ENCODE measurements around the gene MMAB. TPM values are rescaled to one million over a fixed set of nuclear protein-coding genes. Genes with fewer than 3 reads are reported as not detected.

The MMAB gene
- total and polyA plus RNA-seq, 2 experiments from 2014 or later = 46.6 to 80.8 TPM

GRCh38 chr12:109567967-109568366 is 5.3 kb downstream of the MMAB start:
- no peaks in the 10 kb centered on the region for H3K36me3 ChIP-seq (replicated peaks; ENCODE audit: insufficient read depth, low read depth)
- TF ChIP-seq EZH2 (IDR thresholded peaks at IDR 0.05; ENCODE audit: borderline replicate concordance) (no peak), EZH2phosphoT487 (IDR thresholded peaks at IDR 0.05; ENCODE audit: low read depth, severe bottlenecking, unreplicated experiment) (no peak), CTCF (IDR thresholded peaks at IDR 0.05; ENCODE audit: poor library complexity) (no peak)

GRCh38 chr12:109567296-109567695 is 6.0 kb downstream of the MMAB start:
- Histone ChIP-seq H3K4me1 (ENCODE audit: insufficient read depth) (peaks cover 5% of the 10 kb centered on the region), H3K27ac (no peak overlapping the region), H3K4me3 (no peak overlapping the region), H3K4me2 (no peak overlapping the region), H4K20me1 (ENCODE audit: insufficient read depth, poor library complexity, severe bottlenecking) (no peaks in the 10 kb centered on the region), H2AFZ (no peak overlapping the region), H3K36me3 (replicated peaks; ENCODE audit: insufficient read depth, low read depth) (no peaks in the 10 kb centered on the region), H3K79me2 (peaks cover 8% of the 10 kb centered on the region), H3K9me3 (ENCODE audit: low read depth) (no peaks in the 10 kb centered on the region), H3K9me2 (replicated peaks; ENCODE audit: insufficient read depth) (no peaks in the 10 kb centered on the region), H3K27me3 (no peaks in the 10 kb centered on the region)
- 84% methylated on average over 10 of the region's 10 CpGs for WGBS (ENCODE audit: low lambda C conversion rate, missing lambda C conversion rate)
- TF ChIP-seq EZH2 (IDR thresholded peaks at IDR 0.05; ENCODE audit: borderline replicate concordance) (no peak), CTCF (IDR thresholded peaks at IDR 0.05; ENCODE audit: poor library complexity) (no peak), EZH2phosphoT487 (IDR thresholded peaks at IDR 0.05; ENCODE audit: low read depth, severe bottlenecking, unreplicated experiment) (no peak)
- no peak for DNase-seq (ENCODE audit: low spot score)

More at GRCh38 chr12:109567967-109568366, 5.3 kb downstream of the MMAB start:
- H3K4me2 ChIP-seq = no peak overlapping the region
- H3K9me3 ChIP-seq (ENCODE audit: low read depth) = no peaks in the 10 kb centered on the region
- no peaks in the 10 kb centered on the region for H4K20me1 ChIP-seq (ENCODE audit: insufficient read depth, poor library complexity, severe bottlenecking)
- peaks cover 12% of the 10 kb centered on the region for H3K4me1 ChIP-seq (ENCODE audit: insufficient read depth)
- 84% methylated on average over 3 of the region's 3 CpGs for WGBS (ENCODE audit: low lambda C conversion rate, missing lambda C conversion rate)
- no peak overlapping the region for H3K4me3 ChIP-seq
- no peaks in the 10 kb centered on the region for H3K9me2 ChIP-seq (replicated peaks; ENCODE audit: insufficient read depth)
- H3K79me2 ChIP-seq = peaks cover 13% of the 10 kb centered on the region
- H2AFZ ChIP-seq = no peak overlapping the region
- no peaks in the 10 kb centered on the region for H3K27me3 ChIP-seq
- no peak for DNase-seq (ENCODE audit: low spot score)
- no peak overlapping the region for H3K27ac ChIP-seq

- Histone ChIP-seq H4K20me1 (ENCODE audit: insufficient read depth, poor library complexity, severe bottlenecking) (no peaks in the 10 kb centered on the region), H3K4me3 (no peak overlapping the region), H3K36me3 (replicated peaks; ENCODE audit: insufficient read depth, low read depth) (no peaks in the 10 kb centered on the region), H3K27me3 (no peaks in the 10 kb centered on the region), H3K4me1 (ENCODE audit: insufficient read depth) (no peaks in the 10 kb centered on the region), H3K9me3 (ENCODE audit: low read depth) (no peaks in the 10 kb centered on the region), H3K4me2 (no peak overlapping the region), H3K79me2 (peaks cover 1% of the 10 kb centered on the region), H3K27ac (no peak overlapping the region), H3K9me2 (replicated peaks; ENCODE audit: insufficient read depth) (no peaks in the 10 kb centered on the region), H2AFZ (no peak overlapping the region)
- TF ChIP-seq CTCF (IDR thresholded peaks at IDR 0.05; ENCODE audit: poor library complexity) = no peak
- TF ChIP-seq EZH2phosphoT487 (IDR thresholded peaks at IDR 0.05; ENCODE audit: low read depth, severe bottlenecking, unreplicated experiment) = no peak
- TF ChIP-seq EZH2 (IDR thresholded peaks at IDR 0.05; ENCODE audit: borderline replicate concordance) = no peak
- no peak for DNase-seq (ENCODE audit: low spot score)
- WGBS (ENCODE audit: low lambda C conversion rate, missing lambda C conversion rate) = 89% methylated on average over 8 of the region's 8 CpGs
These were observed 6.9 kb downstream of the MMAB start for GRCh38 chr12:109566424-109566823.

Measured in hepatocyte (in vitro differentiated cells).